NCI-H446 treated with DMSO at 0.1 percent for 48 hours (cell line): ENCODE results near the gene ZNF526.

Experiments used
- DNase-seq: peaks from one replicate; lab custom pipeline; 2025; lab: John Stamatoyannopoulos, UW

Gene ZNF526

DNA sequence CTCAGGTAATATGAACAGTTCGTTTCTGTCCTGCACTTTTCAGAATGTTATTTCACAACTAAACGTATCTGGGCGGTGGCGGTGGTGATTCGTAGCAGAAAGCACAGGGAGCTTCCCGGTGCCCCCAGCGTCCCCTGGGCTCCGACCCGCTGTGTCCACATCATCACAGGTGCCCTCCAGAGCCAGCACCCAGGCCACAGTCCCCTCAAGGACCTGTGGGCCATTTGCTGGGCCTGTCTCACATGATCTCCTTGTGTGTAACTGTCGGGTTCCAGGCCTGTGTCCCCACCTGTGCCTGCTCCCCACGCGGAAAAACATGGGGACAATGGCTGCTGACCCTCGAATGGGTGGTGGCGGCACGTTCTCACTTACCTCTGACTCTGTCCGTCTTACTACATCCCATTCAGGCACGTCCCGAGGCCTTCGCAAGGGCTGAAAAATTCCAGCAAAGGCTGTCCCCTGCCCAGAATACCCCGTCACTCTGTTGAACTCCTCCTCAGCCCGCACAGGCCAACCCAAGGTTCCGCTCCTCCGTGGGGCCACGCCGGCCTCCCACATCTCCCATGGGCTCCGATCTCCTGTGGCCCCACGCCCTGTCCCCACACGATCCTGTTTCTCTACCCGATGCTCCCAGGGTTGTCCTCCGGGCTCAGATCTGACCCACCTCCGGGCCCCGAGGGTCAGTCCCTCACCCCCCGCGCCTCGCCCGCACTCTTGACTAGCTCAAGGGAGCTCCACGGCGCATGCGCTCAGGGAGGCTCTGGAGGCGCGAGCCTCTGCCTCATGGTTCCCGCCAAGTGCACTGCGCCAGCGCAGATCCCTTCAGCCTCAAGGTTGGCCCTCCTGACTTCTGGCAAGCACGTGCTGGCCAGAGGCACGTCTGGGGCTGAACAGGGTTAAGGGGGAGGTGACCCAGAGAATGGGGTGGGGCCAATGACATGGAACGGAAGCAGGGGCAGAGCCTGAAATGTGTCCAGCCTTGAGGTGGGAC is 23.8 kb upstream of the ZNF526 start:
- DNase-seq, result no peak

DNA sequence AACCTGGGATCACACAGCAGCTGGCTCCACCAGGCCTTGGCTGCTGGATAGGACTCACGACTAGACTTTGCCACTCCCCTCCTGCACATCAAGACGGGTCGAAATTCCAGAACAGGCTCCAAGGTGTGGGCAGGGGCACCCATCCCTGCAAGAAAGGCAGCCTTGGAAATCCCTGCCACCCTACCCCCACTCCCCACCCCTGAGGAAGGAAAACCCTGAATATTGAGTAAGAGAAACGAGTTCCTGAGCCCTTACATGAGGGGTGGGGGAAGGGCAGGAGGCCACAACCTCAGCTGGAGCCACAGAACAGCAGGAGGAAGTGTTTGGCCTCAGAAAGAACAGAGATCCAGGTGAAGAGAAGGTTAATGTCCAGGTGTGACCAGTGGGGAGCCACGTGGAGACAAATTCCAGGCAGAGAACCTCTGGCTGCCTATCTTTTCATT is 22.7 kb upstream of the ZNF526 start:
- DNase-seq, result no peak

DNA sequence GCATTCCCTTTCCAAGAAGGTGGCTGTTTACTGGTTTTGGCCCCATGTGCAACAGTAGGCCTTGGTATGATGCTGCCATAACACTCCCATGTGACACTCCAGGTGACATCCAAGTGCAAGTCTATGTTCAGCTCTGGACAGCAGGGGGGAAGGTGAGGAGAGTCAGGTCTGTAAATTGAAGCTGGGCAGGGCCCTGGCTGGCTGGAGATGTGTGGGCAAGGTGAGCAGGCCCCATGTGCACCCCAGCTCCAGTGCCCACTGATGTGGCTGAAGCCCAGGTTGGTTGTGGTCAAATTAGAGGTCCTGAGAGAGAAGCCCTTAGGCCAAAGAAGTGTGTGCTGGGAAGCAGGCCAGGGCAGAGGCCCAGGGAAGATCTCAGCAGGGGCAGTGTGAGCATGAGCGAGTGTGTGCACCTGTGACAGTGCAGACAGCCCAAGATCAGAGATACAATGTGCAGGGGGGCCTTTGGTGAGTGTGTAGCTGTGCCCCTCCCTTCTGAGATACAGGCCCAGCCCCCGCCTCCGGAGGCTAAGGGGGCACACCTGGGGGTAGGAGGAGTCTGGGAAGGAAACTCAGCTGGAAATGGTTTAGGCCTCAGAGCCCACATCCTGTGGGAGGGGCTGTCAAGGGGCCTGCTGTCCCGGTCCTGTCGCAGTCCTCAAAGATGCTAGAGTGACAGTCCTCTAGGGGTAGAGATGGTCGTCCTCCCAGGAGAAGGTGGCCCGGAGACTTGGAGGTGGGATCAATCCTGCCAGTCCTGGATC is 21.3 kb upstream of the ZNF526 start:
- no peak for DNase-seq

GRCh38 chr19:42199440-42200115 is 20.5 kb upstream of the ZNF526 start:
- no peak for DNase-seq

- DNase-seq, result no peak
Observed at GRCh38 chr19:42200116-42200715, 19.9 kb upstream of the ZNF526 start.

- DNase-seq, result no peak
Observed at GRCh38 chr19:42201489-42202289, 18.4 kb upstream of the ZNF526 start.

- no peak for DNase-seq
Observed at GRCh38 chr19:42202290-42202880, 17.7 kb upstream of the ZNF526 start.

- DNase-seq, result no peak
Observed at GRCh38 chr19:42203700-42204099, 16.4 kb upstream of the ZNF526 start.

DNA sequence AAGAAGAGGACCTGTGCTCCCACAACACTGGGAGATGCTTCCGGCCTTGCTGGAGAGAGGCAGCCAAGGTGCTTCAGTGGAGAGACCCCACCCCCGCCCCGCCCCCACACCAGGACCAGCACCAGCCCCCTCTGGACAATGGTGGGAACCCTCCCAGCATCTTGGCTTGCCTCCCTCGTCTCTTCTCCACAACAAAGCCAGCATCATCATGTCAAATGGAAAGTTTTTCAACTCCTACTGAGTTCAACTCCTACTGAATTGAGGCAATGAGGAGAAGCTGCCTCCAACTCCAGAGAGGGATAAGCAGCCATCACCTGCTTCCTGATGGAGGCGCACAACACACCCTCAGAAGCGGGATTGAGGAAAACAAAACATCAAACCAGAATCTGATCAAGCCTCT is 15.4 kb upstream of the ZNF526 start:
- no peak for DNase-seq

- no peak for DNase-seq
Observed at GRCh38 chr19:42206871-42207755, 13.0 kb upstream of the ZNF526 start.

DNA sequence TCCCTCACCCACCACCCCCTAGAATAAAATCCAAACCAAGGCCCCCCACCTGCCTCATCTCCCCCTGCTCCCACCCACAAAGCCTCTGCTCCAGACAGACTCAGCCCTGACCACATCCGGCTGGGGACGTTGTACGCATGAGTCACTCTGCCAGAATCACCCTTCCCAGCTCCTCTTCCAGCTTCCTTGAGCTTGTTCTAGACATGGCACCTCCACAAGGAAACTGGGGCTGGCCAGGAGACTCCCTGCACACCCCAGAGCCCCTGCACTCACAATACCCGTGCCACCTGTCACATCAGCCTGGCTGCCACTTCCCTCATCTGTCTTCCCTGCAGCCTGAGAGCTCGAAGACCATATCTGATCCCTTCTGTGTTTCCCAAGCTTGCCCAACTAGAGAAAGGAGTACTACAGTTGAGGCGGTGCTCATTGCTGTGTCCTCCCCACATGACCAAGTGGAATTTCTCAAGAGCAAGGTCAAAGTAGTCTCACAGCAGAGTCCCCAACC is 12.3 kb upstream of the ZNF526 start:
- no peak for DNase-seq

DNA sequence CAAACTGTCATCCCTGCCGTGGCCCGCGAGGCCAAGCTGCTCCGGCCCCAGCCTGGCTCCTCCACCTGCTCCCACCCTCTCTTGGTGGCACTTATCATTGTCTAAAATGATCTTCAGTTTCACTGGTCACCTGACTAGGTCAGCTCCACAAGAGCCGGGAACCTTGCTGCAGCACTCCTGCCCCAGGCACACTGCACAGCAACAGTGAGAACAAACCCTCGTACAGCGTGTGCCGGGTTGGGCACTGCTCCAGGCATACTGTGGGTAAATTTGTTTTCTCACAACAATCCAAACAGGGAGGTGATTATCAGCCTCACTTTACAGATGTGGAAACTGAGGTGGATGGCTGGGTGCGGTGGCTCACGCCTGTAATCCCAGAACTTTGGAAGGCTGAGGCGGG is 11.5 kb upstream of the ZNF526 start:
- no peak for DNase-seq

DNA sequence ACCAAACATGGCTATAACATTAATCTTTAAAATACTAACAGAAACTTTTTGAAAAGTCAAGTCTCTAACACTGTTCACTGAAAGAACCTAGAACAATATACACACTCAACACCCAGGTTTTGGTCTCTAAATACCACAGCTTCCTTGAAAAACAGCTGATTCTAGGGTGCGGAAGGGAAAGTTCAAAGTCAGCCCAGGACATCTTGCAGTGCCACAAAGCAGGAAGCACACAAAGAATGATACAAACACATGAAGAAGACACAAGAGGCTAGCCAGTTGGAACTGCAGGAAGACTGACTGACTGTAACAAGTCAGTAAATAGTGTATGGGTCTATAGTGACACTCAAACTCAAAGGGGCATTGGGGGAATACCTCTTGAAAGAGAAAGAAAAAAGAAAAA is 7.2 kb upstream of the ZNF526 start:
- DNase-seq, result no peak

DNA sequence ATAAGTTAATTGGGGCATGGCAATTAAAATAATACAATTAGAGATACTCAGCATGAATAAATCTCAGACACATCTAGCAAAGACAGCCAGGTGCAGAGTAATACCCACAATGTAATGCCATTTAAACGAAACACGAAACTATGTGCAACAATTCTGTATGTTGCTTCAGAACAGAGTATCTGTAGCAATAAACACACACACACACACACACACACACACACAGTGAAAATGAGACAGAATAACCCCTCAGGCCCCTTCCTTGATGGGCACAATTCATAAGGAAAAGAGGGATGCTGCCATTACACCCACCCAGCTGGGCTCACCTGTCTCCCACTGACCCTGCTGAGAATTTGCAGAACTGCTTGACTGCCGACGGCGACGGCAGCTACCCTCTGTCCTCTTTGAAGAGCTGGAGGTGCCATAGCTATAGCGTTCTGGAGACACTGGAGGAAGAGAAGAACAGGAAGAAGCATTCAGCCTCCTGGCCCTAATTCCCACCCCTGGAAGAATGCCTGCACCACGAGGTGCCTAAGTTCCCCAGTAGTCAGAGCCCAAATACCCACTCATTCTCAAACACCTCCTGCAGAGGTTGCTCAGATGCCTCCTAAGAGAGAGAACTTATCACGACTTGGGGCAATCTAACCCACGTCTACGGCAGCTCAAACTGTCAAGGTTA is 5.2 kb upstream of the ZNF526 start:
- DNase-seq, result no peak

GRCh38 chr19:42216653-42217519 is 3.2 kb upstream of the ZNF526 start:
- no peak for DNase-seq

GRCh38 chr19:42217520-42218437 is 2.3 kb upstream of the ZNF526 start, which contains the start of gene DEDD2:
Gene DEDD2 (minus strand): TSS chr19:42217677. CDS start chr19:42217007, 670 bp downstream.
- DNase-seq, result peak; percentile 89

- no peak for DNase-seq
Observed at GRCh38 chr19:42220751-42221097, 612 bp downstream of the ZNF526 start.
